Measurements from ENCODE around the gene SYNE1.

SYNE1 gene

DNA sequence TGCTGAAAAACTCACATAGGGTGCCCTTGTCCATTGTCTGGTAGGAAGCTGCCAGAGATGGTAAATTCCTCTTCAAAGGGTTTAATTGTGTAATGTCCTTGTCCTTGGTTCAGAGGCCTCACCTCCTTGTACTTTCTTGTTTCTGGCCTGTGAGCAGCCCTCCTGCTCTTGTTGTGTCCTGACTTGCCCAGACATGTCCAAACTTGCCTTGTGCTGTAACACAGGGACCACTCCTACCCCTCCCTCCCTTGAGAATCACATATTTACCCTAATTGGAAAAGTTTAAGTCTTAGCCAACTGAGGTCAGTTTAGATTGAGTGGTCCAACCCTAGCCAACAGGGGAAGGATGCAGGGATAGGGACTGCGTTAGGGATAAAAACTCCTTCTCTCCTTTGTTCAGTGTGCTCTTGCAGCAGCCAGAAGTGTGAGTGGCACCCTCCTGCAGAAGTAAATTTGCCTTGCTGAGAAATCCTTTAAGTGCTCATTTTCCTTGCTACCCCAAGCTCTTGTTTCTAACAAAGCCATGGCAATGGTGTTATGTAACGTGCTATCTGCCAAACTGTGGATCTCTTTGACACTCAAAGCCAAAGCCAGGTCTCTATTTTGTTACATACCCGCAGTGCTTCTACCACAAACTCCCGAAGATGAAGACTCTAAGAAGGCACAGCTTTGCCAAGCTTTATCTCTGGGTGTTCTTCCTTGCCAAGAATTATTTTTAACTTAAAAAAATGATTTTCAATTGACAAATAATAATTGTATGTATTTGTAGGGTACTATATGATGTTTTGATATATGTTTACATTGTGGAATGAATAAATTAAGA is 415.1 kb downstream of the SYNE1 start:
- DNase-seq = no peak

DNA sequence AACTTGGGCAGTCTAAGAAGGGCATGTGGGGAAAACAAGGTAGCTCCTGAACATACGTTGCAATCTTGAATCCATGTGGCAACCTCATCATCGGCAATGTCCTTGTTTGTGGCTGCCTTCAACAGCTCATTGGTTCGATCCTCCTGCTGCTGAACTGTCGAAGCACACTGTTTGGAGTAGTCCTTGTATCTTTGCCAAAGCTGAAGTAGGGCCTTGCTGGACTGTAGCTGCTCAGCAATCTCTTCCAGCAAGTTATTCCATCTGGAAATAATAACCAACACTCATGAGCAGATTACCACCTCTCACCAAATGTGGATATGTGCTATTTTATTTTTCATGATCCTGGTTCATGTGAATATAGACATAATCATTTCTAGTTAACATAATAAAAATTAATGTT is 416.4 kb downstream of the SYNE1 start:
- DNase-seq = no peak

DNA sequence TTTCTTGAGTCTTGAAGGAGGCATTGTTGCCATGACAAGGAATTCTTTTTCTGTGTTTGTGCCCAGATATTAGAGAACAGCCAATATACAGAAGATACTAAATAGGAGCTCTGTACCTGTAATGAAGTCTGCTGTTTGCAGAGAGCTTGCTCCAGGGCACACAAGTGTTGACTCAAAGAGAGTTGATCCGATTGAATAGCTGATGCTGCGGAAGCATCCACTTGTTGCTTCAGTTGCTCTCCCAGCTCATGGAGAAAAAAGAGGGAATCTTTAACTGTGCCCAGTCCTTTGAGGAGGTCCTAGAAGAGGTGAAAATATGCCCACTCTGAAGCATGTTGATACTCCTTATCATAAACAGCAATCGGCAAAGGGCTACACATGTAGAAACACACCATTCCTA is 418.3 kb downstream of the SYNE1 start:
- no peak for DNase-seq

DNA sequence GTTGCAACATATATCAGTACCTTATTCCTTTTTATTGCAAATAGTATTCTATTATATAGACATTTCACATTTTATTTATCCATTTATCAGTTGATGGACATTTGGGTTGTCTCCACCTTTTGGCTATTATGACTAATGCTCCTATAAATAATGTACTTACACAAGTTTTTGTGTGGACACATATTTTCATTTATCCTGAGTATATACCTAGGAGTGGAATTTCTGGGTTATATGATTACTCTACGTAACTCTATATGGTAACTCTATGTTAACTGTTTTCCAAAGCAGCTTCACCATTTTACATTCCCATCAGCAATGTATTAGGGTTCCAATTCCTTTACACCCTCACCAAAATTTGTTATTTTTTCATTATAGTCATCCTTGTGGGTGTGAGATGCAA is 424.7 kb downstream of the SYNE1 start:
- no peak for DNase-seq

DNA sequence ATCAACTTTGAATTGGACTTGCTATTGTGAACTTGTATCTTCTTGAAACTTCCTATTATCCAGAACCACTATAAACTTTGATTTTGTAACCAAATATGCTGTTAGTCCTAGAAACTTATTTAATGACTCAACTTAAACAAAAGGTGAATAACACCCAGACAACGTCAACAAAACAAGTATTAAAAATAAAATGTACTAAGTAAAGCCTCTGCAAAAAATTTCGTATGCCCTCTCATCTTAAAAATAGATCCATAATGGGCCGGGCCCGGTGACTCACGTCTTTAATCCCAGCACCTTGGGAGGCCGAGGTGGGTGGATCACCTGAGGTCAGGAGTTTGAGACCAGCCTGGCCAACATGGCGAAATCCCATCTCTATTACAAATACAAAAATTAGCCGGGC is 428.0 kb downstream of the SYNE1 start:
- no peak for DNase-seq

DNA sequence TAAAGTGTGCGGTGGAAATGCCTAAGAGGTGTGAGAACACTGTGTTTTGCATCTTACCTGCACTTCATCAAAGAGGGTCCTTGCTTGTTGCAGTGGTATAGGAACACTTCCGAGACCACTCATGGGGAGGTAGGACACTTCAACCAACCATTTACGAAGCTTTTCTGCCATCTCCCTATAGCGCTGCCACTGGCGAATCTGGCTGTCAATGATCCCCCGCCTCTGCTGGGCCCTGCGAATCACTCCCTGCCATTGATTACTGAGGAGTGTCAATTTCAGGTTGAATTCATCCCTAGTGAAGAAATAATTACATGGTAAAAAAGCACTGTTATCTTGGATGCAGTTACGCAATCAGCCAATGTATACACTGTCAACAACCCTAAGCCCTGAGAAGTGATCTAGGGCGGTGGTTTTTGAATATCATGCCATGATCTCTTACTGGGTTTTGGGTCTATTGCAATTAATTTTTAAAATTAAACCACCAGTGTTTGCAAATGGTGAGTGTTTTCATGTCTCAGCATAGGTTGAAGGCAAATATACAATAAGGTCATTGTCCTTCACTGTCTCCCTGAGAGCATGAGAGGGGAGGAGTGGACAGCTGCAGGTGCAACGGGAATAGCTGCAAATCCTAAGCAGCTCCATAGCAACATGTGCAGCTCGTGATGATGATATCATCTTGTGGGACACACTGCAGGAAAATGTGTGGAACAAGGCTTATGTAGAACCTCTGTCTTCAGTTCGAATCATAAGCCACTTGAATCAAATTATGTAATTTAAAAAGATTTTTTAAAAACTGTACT is 429.0 kb downstream of the SYNE1 start:
- no peak for DNase-seq

DNA sequence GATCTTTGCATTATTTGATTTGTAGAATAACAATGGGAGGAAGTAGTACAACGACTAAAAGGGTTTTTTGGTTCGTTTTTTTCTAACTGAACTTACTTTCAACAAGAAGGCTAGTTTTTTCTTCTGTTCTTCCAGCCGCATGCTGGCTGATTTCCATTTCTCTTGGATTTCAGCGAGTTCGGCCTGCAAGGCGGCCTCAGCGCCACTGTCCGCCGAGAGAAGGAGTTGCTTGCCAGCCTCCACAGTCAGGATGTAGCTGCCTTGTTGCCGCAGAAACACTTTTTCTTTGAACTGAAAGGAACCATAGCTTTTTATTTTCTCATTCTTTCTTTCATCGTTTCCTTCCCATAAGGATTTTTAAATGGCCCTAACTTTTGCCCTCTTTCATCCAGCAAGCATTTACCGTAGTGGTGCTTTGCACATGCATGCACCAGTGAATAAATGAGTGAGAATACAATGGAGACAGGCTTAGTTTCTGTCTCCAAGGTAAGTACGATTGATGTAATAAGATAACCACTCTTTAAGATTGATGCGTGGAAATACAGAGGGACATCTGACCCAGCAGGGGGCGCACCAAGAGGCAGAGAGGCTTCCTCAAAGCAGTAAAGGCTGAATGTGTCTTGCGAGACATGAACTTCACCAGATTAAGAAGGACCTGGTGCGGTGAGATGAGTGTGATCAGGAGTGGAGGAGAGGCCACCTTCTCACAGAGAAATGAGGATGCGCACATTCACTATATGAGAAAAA is 430.9 kb downstream of the SYNE1 start:
- DNase-seq = no peak

DNA sequence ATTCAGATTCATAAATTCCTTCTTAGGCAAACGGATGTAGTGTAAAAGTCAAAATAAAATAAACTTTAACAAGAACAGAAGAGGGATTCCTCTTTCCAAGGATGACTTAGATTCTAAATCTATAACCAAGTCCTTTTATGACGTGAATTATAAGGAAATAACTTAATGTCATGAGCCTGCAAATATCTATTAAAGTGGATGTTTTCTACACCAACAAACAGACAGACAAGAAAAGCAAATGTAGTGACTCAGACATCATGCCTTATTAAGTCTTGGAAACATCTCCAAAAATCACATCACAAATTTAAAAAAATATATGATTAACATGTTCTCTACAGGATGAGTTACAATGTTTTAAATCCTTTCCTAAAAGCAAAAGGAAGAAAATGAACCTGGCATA is 432.6 kb downstream of the SYNE1 start:
- no peak for DNase-seq

DNA sequence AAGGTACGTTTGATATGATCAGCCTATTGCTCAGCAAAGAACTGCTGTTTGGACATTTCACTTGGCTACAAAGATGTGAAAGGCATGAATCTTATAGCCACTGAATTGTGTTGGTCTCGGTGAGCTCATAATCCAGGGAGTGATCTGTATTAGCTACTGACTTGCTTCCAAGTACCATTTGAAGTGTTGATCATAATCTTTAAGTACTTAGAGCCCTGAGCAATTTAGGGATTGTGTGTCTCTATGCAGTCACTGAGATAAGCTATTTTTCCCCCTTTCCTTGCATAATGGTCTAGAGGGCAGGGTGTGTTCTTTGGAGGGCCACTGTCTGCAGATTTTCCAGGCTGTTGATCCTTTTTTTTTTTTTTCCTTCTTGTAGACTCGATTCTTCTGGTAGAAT is 436.0 kb downstream of the SYNE1 start:
- DNase-seq = no peak

DNA sequence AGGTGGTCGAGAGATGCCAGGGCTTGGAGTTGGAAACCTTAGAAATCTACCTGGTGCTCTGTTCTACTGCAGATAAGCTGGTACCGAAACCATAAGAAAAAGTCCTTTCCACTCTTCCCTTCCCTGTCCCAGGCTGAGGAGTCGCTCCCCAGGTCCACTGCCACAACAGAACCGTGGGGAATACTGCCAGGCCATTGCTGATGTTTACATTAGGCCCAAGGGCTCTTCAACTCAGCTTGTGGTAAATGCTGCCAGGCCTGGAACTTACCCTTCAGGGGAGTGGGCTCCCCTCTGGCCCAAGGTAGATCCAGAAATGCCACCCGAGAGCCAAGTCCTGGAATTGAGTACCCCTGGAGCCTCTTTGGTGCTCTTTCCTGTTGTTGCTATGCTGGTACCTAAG is 441.3 kb downstream of the SYNE1 start:
- no peak for DNase-seq

DNA sequence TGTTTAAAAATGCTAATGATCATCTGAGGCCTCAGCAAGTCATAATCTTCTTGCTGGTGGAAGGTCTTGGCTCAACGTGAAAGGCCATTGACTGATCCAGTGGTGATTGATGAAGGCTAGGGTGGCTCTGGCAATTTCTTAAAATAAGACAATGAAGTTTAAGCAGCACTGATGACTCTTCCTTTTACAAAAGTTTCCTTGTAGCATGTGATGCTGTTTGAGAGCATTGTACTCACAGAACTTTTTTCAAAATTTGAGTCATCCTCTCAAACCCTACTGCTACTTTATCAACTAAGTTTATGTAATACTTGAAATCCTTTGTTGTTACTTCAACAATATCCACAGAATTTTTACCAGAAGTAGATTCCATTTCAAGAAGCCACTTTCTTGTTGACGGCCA is 447.4 kb downstream of the SYNE1 start:
- DNase-seq = no peak

DNA sequence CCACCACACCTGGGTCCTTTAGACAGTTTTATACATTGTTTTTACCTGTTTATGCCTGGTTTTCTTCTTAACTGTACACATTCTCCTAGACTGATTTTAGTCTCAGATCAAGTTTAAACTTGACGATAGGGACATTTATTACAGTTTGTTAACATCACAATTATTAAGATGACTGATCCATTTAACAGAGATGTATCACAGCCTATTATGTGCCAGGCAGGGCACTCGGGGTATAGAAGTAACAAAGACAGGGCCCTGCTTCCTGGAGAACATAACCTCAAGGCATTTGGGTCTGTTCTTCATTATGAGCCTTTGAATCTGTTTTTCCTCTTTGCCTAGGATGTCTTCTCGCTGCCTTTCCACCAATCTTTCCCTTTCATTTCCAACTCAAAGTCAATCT is 449.2 kb downstream of the SYNE1 start:
- no peak for DNase-seq

DNA sequence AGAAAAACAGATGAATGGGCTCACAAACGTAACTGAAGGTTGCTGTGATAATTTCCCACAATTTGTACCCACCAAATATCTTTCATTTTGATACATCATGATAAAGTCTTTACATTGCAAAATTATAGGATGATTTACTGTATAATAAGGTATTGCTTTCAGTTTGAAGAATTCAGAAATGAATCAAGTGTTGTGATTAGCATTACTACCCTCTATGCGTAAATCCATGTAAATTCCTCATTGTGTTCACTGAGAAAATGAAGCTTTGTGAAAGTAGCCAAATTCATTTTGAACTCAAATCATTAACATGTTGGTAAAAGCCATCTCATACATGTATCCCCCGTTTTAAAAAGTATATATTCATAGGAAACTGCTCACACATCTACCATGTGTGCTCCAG is 450.3 kb downstream of the SYNE1 start:
- DNase-seq = no peak

DNA sequence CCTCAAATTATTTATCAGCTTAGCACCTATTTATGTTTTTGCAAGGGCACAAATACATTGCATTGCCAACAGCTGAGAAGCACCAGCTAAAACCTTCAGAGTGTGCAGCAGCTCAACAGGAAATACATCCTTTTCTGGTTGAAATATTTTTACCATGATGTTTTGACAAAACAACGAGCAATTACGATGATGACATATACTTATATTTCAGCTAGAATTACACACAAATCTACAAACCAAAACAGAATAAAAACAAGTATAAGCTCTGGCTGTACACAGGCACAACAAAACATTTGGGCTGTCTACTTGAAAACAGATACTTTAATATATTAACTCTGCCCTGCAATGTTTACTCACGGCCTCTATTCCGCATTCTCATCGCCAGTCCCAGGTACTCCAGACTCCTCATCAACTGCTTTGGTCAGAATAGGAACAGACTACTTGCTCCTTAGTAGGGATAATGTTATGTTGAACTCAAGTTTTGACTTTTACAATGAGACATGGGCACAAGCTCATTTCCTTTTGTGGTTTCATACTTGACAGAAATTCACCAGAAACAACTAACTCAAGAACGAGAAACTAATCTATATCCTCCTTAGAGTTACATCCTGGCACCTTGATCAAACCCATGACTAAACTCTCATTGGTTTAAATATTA is 452.1 kb downstream of the SYNE1 start:
- no peak for DNase-seq

DNA sequence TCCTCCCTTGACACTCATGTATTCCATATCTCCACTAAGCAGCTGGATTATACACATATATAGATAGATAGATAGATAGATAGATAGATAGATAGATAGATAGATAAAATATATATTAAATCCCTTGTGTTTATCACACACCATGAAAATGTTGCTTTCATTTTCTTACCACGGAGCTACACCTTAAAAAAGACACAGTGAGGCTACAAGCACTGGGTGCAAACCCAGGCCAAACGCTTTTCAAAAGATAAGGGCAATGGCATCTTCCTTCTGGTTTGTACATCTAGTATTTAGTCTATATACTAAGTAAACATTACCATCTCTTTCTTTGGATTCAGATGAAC is 452.6 kb downstream of the SYNE1 start:
- DNase-seq = no peak

DNA sequence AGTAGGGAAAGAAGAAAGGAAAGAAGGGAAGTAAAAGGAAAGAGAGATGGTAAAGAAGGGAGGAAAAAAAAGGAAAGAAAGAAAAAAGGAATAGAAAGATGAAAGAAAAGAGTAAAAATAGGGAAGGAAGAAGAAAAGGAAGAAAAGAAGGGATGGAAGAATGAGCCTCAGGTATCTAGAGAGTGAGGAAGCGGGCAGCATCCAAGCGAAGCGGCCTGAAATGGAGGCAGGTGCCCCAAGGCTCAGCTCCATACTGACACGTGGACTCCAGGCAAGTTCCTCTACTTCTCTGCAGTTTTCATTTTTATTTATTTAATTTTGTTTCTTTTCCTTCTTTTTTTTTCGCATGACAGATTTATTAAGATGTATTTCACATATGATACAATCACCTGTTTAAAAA is 456.6 kb downstream of the SYNE1 start:
- DNase-seq = no peak

DNA sequence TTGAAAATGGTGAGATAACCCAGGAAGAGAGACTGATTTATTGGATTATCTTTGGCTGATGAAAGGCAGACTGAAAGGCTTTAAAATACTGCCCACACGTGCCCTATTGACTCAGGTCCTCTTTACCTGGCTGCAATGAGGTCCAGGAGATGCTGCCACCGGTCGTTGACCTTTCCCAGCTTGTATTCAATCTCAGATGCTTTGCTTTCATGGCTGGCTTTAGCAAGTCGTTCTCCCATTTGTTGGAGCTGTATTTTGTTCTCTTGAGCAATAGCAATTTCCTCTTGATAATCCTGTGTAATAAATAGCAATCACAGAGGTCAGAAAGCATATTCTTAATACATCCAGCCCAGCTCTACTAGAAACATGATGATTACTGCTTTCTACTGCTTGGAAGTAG is 460.9 kb downstream of the SYNE1 start:
- no peak for DNase-seq

DNA sequence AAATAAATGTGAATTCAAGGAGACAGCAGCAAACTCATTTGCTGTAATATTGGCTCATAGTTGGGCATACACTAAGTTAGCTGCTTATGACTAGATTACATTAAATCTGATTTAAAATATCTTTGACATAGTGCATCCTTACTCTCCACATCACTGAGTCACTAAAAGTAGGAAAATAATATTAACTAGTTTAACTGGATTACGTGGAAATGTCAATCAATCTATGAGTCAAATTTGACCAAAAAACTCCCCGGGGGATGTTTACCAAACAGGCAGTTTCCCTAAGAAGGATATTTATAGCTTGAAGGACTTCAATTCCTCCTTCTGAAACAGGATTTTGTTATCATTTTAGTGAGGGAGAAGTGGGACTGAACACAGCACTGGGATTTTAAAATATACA is 463.2 kb downstream of the SYNE1 start:
- DNase-seq = no peak

DNA sequence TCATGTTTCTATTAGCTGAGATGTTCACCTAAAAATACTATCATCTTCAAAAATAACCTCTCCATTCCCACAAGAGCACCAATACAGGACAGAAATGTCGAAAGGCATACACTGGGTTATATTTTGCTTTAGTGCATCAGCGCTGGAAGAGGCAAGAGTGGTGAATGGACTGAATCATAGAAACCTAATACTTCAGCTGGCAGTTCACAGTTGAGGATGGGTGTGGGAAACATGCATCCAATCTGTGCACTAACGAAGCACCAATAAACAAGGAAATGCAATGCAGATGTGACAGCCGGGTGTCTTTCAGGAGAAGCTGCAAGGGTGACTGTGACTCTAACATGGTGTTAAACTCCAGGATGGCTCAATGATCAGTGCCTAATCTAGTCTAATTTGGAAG is 463.8 kb downstream of the SYNE1 start:
- DNase-seq = no peak

DNA sequence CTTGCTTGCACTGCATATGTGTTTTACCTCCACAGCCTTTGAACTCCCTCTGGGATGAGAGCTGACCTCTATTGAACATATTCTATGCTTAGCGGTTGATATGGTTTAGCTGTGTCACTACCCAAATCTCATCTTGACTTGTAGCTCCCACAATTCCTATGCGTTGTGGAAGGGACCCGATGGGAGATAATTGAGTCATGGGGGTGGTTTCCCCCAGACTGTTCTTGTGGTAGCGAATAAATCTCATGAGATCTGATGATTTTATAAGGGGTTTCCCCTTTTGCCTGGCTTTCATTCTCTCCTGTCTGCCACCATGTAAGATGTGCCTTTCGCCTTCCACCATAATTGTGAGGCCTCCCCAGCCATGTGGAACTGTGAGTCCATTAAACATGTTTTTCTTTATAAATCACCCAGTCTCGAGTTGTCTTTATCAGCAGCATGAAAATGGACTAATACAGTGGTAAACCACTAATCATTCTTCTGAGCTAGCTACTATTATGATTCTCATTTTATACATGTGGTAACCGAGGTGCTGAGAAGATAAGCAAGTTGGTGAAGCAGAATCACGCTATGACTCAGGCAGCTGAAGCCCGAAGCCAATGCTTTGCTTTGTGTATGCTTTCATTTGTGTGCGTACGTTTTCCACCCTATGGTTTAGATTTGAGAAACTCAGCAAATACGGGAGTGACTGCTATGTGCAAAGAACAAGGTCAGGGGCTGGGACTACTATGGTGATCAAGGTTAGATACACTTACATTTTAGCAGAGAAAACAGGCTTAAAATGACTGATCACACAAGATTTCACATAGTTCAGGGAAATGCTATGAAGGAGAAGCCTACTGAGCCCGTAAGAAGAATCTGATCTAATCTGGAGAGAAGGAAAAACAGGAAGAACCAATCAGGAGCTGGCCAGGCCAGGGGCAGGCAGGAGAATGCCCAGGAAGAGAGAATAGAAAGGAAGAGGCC is 466.2 kb downstream of the SYNE1 start:
- no peak for DNase-seq

DNA sequence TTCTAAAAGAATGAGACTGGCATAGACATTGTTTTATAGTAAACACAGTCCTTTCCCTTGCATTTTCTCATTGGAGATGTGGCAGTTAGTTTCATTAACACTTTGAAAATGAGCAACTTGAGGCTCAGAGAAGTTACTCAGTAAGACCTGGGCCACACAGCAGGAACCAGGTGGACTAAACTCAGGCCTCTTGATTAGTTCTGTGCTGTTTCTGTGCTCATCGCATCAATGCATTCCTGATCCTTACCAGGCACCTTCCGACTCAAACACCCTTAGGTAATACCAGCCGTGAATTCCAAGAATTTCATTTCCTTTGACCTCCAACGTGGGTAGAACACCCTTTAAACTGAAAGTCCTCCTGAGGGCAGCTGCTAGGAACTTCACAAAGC is 466.9 kb downstream of the SYNE1 start:
- DNase-seq = no peak

Data from SW 1271 (cell line).